Panc1 (cell line): ENCODE results near the gene HMMR.

Experiments
- POLR2AphosphoS5 ChIP-seq: IDR thresholded peaks from 2 replicates; pipeline ENCODE4 v1.6.1; 2012; ENCODE audit warnings: mild to moderate bottlenecking, low read depth, low read length, moderate library complexity
- SIN3A ChIP-seq: IDR thresholded peaks from 2 replicates; pipeline ENCODE4 v1.6.1; 2012; ENCODE audit warnings: low read depth, mild to moderate bottlenecking, low read length, moderate library complexity, borderline replicate concordance; ENCODE audit not compliant: insufficient read depth
- TCF7L2 ChIP-seq: IDR thresholded peaks from 2 replicates; pipeline ENCODE4 v1.6.1; 2011; ENCODE audit warnings: mild to moderate bottlenecking, low read depth, low read length, inconsistent platforms
- TF ChIP-seq, protein P1 (sequence below): fragments of 450-650 bp; IDR thresholded peaks from 2 replicates; pipeline ENCODE4 v1.5.1; 2017; ENCODE audit warnings: mild to moderate bottlenecking
- TF ChIP-seq, protein P2 (sequence below), 2 experiments: IDR thresholded peaks; 2 replicates each; pipeline ENCODE4 v1.6.1; 2011 to 2012; ENCODE audit warnings: low read depth in 2 of 2, control low read depth in 1 of 2, low read length in 1 of 2, mild to moderate bottlenecking in 1 of 2, moderate library complexity in 1 of 2; ENCODE audit not compliant: insufficient read depth in 1 of 2

DNA sequence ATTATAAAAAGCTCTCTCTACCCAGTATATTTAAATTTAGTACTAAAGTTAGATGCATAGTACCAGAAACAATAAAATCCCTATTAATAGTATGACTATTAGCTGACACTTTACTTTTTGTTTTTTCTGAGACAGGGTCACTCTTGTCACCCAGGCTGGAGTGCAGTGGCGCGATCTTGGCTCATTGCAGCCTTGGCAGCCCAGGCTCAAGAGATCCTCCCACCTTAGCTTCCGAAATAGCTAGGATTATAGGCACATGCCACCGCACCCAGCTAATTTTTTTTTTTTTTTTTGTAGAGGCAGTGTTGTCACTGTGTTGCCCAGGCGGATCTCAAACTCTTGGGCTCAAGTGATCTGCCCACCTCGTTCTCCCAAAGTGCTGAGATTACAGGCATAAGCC is 15.1 kb upstream of the HMMR start:
- TF ChIP-seq, protein P1, sequence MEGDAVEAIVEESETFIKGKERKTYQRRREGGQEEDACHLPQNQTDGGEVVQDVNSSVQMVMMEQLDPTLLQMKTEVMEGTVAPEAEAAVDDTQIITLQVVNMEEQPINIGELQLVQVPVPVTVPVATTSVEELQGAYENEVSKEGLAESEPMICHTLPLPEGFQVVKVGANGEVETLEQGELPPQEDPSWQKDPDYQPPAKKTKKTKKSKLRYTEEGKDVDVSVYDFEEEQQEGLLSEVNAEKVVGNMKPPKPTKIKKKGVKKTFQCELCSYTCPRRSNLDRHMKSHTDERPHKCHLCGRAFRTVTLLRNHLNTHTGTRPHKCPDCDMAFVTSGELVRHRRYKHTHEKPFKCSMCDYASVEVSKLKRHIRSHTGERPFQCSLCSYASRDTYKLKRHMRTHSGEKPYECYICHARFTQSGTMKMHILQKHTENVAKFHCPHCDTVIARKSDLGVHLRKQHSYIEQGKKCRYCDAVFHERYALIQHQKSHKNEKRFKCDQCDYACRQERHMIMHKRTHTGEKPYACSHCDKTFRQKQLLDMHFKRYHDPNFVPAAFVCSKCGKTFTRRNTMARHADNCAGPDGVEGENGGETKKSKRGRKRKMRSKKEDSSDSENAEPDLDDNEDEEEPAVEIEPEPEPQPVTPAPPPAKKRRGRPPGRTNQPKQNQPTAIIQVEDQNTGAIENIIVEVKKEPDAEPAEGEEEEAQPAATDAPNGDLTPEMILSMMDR: no peak
- TF ChIP-seq POLR2AphosphoS5: no peak
- TF ChIP-seq, protein P2, sequence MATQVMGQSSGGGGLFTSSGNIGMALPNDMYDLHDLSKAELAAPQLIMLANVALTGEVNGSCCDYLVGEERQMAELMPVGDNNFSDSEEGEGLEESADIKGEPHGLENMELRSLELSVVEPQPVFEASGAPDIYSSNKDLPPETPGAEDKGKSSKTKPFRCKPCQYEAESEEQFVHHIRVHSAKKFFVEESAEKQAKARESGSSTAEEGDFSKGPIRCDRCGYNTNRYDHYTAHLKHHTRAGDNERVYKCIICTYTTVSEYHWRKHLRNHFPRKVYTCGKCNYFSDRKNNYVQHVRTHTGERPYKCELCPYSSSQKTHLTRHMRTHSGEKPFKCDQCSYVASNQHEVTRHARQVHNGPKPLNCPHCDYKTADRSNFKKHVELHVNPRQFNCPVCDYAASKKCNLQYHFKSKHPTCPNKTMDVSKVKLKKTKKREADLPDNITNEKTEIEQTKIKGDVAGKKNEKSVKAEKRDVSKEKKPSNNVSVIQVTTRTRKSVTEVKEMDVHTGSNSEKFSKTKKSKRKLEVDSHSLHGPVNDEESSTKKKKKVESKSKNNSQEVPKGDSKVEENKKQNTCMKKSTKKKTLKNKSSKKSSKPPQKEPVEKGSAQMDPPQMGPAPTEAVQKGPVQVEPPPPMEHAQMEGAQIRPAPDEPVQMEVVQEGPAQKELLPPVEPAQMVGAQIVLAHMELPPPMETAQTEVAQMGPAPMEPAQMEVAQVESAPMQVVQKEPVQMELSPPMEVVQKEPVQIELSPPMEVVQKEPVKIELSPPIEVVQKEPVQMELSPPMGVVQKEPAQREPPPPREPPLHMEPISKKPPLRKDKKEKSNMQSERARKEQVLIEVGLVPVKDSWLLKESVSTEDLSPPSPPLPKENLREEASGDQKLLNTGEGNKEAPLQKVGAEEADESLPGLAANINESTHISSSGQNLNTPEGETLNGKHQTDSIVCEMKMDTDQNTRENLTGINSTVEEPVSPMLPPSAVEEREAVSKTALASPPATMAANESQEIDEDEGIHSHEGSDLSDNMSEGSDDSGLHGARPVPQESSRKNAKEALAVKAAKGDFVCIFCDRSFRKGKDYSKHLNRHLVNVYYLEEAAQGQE (IDR thresholded peaks at IDR 0.05; ENCODE audit: insufficient read depth in 1 of 2, low read depth in 2 of 2, low read length in 1 of 2): no peak
- no peak for TF ChIP-seq SIN3A
- TF ChIP-seq TCF7L2: no peak
